HG02885 (cell line): ENCODE data around the gene GPALPP1.
"Not testable (repeated sequence)": the region's sequence is repeated elsewhere in the genome, so short reads cannot be mapped to it uniquely, and the experiment has no call there.

Experiments used
- ATAC-seq: cut with Tn5 transposase; IDR thresholded peaks from one replicate; pipeline ENCODE4 v1.9.1; 2021; ENCODE audit warnings: mild to moderate bottlenecking; ENCODE audit not compliant: unreplicated experiment, poor library complexity

Gene GPALPP1

DNA sequence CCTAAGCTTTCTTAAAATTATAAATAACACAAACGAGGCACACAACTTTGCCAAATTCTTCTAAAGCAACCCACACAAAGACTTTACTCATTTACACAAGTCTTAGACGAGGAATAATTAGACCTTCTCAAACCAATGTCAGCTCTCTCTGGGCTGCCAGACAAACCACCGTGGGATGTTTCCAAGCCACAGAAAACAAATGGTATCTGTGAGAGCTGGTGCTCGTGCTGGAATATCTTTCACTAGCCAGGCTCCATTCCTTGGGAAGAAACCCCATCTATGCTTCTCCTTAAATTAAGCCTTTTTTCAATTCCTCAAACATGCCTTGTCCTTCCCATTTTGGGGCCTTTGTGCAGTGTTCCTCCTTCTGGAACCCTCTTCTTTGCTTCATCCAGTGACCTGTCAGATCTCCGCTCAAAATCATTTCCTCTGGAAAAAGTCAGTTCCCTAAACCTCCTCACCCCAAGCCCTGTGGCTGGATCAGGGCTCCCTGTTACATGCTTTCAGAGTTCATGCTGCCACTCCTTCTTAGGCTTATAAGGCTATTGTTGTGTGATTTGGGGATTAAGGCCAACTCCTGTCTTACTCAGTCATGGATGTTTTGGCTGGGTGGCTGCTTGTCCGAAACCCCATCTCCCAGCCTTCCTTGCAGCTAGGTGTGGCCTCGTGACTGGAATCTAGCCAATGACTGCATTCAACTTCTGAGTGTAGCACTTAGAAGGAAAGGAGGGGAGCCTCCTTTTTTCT is 66.7 kb downstream of the GPALPP1 start:
- ATAC-seq: peak; percentile 14

DNA sequence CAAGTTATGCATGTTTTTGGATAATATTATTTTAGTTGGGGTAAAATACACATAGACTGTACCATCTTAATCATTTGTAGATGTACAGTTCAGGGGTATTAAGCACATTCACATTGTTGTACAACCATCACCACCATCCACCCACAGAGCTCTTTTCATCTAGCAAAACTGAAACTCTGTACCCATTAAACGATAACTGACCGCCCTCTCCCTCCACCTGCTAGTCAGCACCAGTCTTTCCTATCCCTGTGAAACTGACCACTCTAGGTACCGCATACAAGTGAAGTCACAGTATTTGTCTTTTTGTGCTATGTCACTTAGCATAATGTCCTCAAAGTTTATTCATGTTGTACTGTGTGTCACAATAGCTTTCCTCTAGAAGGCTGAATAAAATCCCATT is 70.7 kb downstream of the GPALPP1 start:
- no peak for ATAC-seq

DNA sequence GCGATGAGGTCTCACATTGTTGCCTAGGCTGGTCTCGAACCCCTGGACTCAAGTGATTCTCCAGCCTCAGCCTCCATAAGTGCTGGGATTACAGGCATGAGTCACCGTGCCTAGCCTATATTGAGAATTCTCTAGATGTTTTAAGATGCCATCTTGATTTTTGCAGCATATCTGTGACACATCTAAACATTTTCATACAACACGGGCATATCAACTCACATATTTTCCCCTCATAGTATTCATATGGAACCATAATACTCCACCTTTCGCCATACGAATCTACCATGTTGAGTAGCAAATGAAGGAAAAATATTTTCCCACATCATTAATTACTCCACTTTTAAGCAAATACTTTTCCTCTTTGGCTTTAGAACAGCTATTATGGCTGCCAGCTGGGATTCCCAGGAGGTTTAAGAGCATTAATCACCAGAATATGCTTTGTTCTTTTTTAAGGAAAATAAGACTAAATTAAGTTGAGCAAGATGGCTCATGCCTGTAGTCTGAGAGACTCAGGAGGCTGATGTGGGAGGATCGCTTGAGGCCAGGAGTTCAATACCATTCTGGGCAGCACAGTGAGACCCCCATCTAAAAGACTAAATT is 74.0 kb downstream of the GPALPP1 start:
- ATAC-seq: no peak

DNA sequence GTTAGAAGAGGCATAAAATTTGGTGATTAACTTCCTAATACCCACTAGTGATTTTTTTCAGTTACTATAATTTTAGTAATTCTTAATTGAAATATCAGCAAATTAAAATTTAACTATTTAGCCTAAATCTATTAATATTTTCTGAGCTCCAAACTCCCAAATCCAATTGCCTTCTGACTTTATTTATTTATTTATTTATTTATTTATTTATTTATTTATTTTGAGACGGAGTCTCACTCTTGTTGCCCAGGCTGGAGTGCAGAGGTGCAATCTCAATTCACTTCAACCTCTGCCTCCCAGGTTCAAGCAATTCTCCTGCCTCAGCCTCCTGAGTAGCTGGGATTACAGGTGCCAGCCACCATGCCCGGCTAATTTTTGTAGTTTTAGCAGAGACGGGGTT is 74.6 kb downstream of the GPALPP1 start:
- ATAC-seq: not testable (repeated sequence)

DNA sequence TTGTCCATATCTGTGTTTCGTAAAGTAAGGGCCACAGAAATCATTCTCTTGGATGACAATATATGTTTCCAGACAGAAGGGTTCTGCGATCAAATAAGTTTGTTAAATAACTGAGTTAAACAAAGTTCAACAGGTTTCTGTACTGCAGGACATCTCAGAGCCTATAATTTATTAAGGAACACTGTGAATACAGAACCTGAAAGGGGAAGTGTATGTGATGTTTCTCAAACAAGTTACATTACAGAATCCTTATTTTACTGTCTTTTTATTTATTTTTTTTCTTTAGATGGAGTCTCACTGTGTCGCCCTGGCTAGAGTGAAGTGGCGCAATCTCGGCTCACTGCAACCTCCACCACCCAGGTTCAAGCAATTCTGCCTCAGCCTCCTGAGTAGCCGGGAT is 75.6 kb downstream of the GPALPP1 start:
- ATAC-seq: no peak

DNA sequence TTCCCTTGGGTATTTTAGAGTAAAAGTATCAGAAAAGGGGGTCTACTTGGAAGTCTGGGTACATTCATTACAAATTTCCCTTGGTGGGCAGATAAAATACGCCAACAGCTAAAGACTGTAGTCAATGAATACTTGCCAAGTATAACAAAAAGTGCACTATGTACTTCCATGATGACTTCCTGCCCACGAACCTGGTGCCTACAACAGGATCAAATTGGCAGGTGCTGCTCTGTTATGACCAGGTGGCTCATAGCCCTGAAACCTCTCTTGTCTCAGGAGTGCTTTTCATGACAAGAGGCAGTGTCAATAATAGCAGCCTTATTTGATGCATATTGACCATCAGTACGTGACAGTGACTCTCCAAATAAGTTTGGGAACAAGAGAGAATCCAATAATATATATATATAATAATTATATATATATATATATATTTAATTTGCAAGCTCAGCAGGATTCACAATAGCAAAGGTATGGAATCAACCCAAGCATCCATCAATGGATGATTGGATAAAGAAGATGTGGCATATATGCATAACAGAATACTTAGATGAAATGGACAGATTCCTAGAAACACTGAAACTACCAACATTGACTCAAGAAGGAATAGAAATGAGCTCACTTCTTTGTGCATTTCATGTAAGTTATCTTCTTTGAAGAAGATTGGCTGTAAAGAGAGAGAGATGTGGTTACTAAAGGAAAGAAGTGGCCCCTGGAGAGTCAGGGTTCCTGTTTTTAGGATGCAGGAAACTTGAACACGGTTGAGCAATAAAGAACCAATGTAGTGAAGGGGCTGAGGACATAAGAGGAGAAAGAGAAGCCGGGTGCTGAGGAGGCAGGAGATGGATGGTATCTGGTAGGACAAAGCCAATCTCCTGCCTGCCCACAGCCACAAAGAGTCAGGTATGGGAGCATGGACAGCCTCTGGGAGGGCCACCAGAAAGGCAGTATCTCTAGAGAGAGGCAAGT is 79.0 kb downstream of the GPALPP1 start:
- no peak for ATAC-seq

DNA sequence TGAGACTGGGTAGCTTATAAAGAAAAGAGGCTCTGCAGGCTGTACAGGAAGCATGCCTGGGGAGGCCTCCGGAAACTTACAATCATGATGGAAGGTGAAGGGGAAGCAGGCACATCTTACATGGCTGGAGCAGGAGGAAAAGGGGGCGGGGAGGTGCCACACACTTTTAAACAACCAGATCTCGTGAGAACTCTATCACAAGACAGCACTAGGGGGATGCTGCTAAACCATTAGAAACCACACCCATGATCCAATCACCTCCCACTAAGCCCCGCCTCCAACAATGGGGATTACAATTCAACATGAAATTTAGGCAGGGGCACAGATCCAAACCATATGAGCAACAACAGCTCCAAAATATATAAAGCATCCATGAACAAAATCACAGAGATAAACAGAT is 84.5 kb downstream of the GPALPP1 start:
- no peak for ATAC-seq

DNA sequence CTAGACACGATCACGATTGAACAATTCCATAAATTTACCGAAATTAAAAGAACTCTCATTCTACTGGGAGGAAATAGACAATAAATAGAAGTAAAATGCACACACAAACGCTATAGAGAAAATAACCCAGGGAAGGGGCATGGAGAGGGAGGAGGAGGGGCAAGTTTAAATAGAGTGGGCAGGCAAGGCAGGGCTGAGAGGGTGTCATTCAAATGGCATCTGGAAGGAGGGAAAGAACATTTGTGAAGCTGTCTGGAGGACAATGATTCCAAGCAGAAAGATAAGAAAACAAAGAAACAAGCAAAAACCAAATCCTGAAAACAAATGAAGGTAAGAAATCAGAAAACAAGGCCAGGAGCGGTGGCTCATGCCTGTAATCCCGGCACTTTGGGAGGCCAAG is 85.4 kb downstream of the GPALPP1 start:
- no peak for ATAC-seq

DNA sequence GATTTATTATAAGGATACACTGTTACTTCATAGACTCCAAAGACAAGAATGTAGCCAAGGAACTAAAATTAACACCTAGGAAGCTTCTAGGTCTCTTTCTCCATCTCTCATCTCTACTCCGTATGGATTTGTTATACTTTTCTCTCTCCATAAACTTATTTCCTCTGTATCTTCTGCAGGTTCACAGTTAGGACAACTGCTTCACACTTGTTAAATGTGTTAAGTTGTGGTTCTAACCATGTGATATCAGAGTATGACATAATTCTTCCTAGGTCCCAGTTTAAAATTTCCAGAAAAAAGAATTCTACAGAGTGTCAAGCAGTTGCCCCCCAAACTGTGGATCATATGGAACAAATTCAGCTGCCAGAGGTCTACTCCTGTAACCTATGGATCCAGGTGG is 88.7 kb downstream of the GPALPP1 start:
- ATAC-seq: no peak
